ENCODE data around the gene LDLRAD3.
A peak's percentile ranks its signal among the peaks of the same experiment; 100 is the strongest.

The LDLRAD3 gene

DNA sequence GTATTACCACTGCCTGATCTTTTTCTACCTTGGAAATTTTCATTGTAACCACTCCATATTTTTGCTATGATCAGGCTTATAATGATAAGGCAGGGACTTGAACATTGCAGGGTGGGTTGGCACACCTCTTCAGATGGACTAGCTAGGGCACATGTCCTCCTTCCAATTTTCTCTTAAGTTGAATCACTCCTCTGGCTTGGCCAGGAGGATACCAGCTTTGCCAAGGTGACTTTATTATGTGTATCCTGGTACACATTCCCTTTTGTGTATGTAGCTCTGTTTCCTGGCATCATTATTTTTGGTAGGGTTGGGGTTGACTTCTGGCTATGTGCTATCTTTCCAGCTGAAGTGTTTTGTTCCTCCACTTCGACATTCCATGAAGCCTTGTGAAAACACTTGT is 8.5 kb upstream of the LDLRAD3 start:
- Histone ChIP-seq H2AFZ (no peak overlapping the region), H3K9ac (no peak overlapping the region), H3K4me1 (no peaks in the 10 kb centered on the region), H3K27ac (no peak overlapping the region), H3K4me3 (ENCODE audit: low read depth, low read length) (no peak overlapping the region), H3K9me3 (ENCODE audit: control insufficient read depth, low read length) (no peaks in the 10 kb centered on the region), H3K4me2 (ENCODE audit: low read length) (no peak overlapping the region), H3K36me3 (ENCODE audit: control insufficient read depth, insufficient read depth, low read length) (no peaks in the 10 kb centered on the region), H3K27me3 (ENCODE audit: control insufficient read depth, insufficient read depth, low read length) (no peaks in the 10 kb centered on the region), H3K79me2 (no peaks in the 10 kb centered on the region)
- TF ChIP-seq, protein P1, sequence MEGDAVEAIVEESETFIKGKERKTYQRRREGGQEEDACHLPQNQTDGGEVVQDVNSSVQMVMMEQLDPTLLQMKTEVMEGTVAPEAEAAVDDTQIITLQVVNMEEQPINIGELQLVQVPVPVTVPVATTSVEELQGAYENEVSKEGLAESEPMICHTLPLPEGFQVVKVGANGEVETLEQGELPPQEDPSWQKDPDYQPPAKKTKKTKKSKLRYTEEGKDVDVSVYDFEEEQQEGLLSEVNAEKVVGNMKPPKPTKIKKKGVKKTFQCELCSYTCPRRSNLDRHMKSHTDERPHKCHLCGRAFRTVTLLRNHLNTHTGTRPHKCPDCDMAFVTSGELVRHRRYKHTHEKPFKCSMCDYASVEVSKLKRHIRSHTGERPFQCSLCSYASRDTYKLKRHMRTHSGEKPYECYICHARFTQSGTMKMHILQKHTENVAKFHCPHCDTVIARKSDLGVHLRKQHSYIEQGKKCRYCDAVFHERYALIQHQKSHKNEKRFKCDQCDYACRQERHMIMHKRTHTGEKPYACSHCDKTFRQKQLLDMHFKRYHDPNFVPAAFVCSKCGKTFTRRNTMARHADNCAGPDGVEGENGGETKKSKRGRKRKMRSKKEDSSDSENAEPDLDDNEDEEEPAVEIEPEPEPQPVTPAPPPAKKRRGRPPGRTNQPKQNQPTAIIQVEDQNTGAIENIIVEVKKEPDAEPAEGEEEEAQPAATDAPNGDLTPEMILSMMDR (IDR thresholded peaks at IDR 0.05): no peak

DNA sequence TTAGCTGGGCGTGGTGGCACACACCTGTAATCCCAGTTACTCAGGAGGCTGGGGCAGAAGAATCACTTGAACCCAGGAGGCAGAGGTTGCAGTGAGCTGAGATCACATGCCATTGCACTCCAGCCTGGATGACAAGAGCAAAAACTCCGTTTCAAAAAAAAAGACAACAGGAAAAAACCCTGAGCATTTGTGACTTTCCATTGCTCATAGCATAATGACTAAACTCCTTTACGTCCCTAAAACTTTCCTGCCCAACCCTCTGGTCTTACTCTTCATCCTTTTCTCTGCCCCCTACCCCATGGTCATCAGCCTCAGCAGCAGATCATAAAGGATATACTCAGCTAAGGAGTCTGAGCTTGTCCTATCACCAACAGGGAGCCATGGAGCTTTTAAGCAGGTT is 6.8 kb upstream of the LDLRAD3 start:
- Histone ChIP-seq H3K9me3 (ENCODE audit: control insufficient read depth, low read length) (no peaks in the 10 kb centered on the region), H3K4me1 (no peaks in the 10 kb centered on the region), H3K36me3 (ENCODE audit: control insufficient read depth, insufficient read depth, low read length) (no peaks in the 10 kb centered on the region), H3K4me2 (ENCODE audit: low read length) (no peak overlapping the region), H3K27me3 (ENCODE audit: control insufficient read depth, insufficient read depth, low read length) (no peaks in the 10 kb centered on the region), H2AFZ (no peak overlapping the region), H3K79me2 (no peaks in the 10 kb centered on the region), H3K4me3 (ENCODE audit: low read depth, low read length) (no peak overlapping the region), H3K9ac (no peak overlapping the region), H3K27ac (no peak overlapping the region)
- TF ChIP-seq, protein P1 (IDR thresholded peaks at IDR 0.05): no peak

DNA sequence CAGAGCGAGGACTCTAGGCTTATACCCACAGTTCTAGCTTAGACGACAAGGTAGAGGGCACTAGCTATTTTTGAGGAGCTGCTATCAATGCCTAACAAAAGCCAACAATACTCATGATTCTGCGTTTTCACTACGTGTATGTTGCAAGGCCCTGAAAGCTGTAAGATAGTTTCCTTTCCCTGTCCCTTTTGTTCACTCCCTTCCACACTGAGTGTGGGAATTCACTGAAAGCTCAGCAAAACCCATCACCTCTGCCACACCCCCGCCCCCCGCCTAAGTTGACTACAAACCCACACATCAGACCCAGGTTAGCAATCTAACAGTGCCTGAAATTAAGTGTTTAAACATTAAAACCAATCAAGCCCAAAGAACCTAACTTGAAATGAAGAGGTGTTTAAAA is 6.2 kb upstream of the LDLRAD3 start:
- H3K27me3 ChIP-seq (ENCODE audit: control insufficient read depth, insufficient read depth, low read length): no peaks in the 10 kb centered on the region
- no peak overlapping the region for H3K4me3 ChIP-seq (ENCODE audit: low read depth, low read length)
- H3K9me3 ChIP-seq (ENCODE audit: control insufficient read depth, low read length): no peaks in the 10 kb centered on the region
- no peaks in the 10 kb centered on the region for H3K36me3 ChIP-seq (ENCODE audit: control insufficient read depth, insufficient read depth, low read length)
- TF ChIP-seq, protein P1 (IDR thresholded peaks at IDR 0.05): no peak
- no peak overlapping the region for H3K4me2 ChIP-seq (ENCODE audit: low read length)
- no peak overlapping the region for H3K27ac ChIP-seq
- no peak overlapping the region for H2AFZ ChIP-seq
- no peak overlapping the region for H3K9ac ChIP-seq
- H3K4me1 ChIP-seq: no peaks in the 10 kb centered on the region
- no peaks in the 10 kb centered on the region for H3K79me2 ChIP-seq

DNA sequence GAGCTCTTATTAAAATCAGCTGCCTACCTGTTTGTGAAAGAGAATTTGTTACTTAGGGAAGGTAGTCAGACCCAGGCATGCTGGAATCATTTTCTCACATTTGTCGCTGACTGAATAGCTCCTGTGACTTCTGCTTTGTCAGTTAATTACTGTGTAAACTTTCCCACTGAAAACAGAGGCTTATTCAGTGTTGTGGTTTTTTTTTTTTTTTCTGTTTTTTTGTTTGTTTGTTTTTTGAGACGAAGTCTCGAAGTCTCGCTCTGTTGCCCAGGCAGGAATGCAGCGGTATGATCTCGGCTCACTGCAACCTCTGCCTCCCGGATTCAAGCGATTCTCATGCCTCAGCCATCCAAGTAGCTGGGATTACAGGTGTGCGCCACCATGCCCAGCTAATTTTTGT is 5.6 kb upstream of the LDLRAD3 start:
- Histone ChIP-seq H3K36me3 (ENCODE audit: control insufficient read depth, insufficient read depth, low read length) (no peaks in the 10 kb centered on the region), H3K4me3 (ENCODE audit: low read depth, low read length) (no peak overlapping the region), H3K9ac (no peak overlapping the region), H3K27me3 (ENCODE audit: control insufficient read depth, insufficient read depth, low read length) (no peaks in the 10 kb centered on the region), H3K79me2 (no peaks in the 10 kb centered on the region), H2AFZ (no peak overlapping the region), H3K4me1 (no peaks in the 10 kb centered on the region), H3K27ac (no peak overlapping the region), H3K9me3 (ENCODE audit: control insufficient read depth, low read length) (no peaks in the 10 kb centered on the region), H3K4me2 (ENCODE audit: low read length) (no peak overlapping the region)
- TF ChIP-seq, protein P1 (IDR thresholded peaks at IDR 0.05): no peak

DNA sequence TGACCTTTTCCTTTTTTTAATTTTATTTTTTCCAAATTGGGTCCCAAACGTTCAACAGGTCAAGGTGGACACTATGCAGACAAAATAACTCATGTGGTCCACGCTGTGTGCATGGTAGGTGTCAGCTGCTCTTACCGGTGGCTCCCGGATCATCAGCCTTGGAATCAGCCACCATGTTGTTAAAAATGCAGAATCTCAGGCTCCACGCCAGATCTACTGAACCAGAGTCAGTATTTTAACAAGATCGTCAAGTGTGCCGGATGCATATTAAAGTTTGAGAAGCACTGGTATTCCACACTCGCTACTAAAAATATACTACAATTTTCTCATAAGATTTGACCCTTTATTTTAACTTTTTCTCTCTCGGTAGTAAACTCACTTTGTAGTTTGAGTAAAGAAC is 553 bp upstream of the LDLRAD3 start:
- H2AFZ ChIP-seq: peak overlapping the region; percentile 48
- H3K27ac ChIP-seq: no peak overlapping the region
- H3K9me3 ChIP-seq (ENCODE audit: control insufficient read depth, low read length): no peaks in the 10 kb centered on the region
- H3K79me2 ChIP-seq: no peaks in the 10 kb centered on the region
- TF ChIP-seq, protein P1 (IDR thresholded peaks at IDR 0.05): no peak
- peak overlapping the region; percentile 57 for H3K4me3 ChIP-seq (ENCODE audit: low read depth, low read length)
- H3K4me1 ChIP-seq: no peaks in the 10 kb centered on the region
- no peaks in the 10 kb centered on the region for H3K36me3 ChIP-seq (ENCODE audit: control insufficient read depth, insufficient read depth, low read length)
- H3K9ac ChIP-seq: no peak overlapping the region
- no peaks in the 10 kb centered on the region for H3K27me3 ChIP-seq (ENCODE audit: control insufficient read depth, insufficient read depth, low read length)
- peak overlapping the region; percentile 67 for H3K4me2 ChIP-seq (ENCODE audit: low read length)
